Measurements from ENCODE around the gene SPOP.

DNA sequence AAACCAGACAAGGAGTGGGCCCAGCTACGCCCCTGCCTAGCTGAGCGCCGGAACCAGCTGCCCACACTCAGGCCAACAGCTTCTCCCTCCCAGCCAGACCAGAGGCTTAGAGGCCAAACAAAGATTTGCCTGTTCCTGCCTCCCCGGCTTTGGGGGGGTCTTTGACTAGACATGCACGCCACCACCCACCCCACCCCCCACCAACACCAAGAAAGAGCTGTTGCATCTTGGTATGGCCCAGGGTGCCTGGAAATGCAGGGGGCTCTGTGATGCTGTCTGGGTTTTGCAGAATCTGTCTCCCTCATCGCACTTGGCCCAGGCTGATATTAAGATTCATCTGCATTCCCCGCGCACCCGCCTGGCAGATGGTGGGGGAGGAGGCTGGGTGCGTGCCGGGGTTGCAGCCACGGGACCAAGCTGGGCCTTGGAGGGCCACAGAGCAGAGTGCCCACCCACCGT is 103.5 kb downstream of the SPOP start:
- TF ChIP-seq, protein P1, sequence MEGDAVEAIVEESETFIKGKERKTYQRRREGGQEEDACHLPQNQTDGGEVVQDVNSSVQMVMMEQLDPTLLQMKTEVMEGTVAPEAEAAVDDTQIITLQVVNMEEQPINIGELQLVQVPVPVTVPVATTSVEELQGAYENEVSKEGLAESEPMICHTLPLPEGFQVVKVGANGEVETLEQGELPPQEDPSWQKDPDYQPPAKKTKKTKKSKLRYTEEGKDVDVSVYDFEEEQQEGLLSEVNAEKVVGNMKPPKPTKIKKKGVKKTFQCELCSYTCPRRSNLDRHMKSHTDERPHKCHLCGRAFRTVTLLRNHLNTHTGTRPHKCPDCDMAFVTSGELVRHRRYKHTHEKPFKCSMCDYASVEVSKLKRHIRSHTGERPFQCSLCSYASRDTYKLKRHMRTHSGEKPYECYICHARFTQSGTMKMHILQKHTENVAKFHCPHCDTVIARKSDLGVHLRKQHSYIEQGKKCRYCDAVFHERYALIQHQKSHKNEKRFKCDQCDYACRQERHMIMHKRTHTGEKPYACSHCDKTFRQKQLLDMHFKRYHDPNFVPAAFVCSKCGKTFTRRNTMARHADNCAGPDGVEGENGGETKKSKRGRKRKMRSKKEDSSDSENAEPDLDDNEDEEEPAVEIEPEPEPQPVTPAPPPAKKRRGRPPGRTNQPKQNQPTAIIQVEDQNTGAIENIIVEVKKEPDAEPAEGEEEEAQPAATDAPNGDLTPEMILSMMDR (IDR thresholded peaks at IDR 0.05; ENCODE audit: insufficient read depth, low read depth, low read length) = no peak
- TF ChIP-seq EZH2 (IDR thresholded peaks at IDR 0.05; ENCODE audit: insufficient read depth, low read length) = no peak
